ENCODE measurements around the gene DHRS11.

DHRS11 gene, protein sequence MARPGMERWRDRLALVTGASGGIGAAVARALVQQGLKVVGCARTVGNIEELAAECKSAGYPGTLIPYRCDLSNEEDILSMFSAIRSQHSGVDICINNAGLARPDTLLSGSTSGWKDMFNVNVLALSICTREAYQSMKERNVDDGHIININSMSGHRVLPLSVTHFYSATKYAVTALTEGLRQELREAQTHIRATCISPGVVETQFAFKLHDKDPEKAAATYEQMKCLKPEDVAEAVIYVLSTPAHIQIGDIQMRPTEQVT

DNA sequence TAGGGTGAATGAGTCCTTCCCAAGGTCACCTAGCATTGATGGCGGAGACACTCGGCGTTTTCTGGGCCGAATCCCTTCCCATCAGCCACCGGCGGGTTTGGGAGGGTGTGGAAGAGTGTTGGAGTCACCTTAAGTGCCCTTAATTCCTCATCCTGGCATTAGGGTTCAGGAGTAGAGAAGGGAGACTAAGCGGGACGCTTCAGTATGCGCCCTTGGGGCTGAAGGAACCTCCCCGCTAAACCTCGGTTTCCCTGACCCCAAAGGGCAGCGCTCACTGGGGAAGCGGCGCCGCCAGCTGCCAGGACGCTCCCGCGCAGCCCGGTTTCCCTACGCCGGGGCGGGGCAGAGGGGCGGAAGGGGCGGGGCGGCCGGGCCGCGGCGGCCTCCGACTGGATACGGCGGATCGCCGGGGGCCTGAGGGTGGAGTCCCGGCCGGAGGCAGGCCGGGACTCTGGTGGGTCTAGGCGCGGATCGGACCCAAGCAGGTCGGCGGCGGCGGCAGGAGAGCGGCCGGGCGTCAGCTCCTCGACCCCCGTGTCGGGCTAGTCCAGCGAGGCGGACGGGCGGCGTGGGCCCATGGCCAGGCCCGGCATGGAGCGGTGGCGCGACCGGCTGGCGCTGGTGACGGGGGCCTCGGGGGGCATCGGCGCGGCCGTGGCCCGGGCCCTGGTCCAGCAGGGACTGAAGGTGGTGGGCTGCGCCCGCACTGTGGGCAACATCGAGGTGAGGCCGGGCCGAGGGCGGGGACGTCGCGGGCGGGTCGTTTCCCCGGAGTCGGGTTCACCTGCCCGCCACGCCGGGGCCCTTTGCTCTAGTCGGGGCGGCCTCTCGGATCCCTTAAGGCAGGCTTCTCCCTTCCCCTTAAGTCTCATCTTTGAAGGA, at the start of gene DHRS11:
Gene DHRS11, plus strand, starts transcription at position 446 of the 882 bp plus-strand sequence. Its CDS starts 131 bp downstream, at position 577.
- peak; percentile 67 to 74 for DNase-seq (ENCODE audit: extremely low read depth in 1 of 2, low read depth in 1 of 2)

DNA sequence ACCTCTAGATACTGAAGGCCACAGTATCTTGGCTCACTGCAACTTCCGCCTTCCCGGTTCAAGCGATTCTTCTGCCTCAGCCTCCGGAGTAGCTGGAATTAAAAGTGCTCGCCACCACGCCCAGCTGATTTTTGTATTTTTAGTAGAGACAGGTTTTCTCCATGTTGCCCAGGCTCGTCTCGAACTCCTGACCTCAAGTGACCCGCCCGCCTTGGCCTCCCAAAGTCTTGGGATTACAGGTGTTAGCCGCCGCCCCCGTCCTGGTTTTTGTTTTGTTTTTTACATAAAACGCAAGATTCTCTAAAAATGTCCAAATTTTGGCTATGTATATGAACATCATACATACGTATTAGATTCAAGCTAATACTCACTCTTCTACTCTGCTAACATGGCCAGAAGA, 48.9 kb upstream of the DHRS11 start:
- DNase-seq (ENCODE audit: extremely low read depth in 1 of 2, low read depth in 1 of 2), result no peak

DNA sequence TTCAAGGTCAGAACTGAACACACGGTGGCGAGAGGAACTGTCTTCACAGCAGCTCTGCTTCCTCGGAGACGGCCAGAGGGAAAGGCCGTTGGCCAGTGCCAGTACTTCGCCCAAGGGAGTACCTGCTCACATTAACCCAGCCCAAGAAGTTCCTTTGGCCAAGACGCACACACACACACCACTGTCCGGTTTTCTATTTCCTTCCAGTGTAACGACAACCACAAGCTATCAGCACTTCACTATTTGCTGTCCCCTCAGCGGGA, 47.7 kb upstream of the DHRS11 start:
- DNase-seq (ENCODE audit: extremely low read depth in 1 of 2, low read depth in 1 of 2), result no peak

DNA sequence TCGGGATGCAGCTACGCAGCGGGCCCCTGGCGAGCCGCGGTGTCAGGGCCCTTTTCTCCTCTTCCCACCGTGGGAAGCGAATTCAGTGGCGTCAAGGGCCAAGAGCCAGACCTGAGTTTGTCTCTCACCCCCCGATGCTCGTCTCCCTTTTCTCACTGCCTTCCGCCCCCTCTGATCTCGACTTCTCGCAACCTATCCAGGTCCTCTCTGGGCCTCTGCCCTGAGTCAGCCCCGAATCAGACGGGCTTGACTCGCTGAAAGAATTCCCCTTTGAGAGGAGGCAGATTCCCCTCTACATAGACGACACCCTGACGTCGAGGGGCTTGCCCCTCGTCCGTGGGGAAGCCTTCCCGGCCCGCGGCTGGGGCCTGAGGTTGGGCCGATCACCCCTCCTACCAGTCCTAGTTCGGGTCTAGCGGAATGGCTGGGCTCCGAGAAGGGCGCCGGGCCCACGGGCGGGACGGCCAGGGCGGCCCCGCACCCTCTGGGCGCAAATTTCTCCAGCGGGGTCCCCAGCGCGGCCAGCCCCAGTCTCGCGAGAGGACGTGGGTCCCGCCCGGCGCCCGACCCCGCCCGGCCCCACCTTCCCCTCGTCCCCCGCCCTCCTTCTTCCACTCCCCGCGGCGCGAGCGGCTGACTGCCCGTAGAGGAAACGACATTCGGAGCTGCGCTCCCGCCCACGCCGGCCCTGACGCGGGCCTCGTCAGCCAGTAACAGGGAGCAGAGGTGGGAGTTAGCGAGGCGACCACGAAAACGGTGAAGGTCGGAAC, 47.2 kb upstream of the DHRS11 start, which contains the start of gene GGNBP2:
Gene GGNBP2, plus strand, starts transcription at position 613 of the 770 bp plus-strand sequence. CDS start 806 bp downstream, outside the sequence.
- DNase-seq (ENCODE audit: extremely low read depth in 1 of 2, low read depth in 1 of 2), result peak; percentile 83 to 86

DNA sequence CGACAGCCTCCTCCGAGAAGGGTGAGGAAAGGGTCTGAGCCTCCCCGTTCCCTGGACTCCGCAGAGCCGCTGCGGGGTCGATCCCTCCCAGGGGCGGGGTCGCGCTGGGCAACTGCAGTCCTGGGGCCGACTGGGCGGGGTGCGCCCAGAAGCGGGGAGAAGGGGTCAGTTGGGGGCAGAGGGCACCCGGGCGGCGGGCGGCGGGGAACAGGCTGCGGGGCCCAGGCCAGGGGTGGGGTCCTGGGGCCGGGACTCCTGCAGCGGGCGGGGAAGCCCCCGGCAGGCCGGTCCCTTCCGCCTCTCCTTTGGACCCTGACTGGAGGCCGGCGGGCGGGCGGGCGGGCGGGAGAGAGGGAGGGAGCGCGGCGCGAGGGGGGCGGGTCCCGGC, 46.6 kb upstream of the DHRS11 start:
- DNase-seq (ENCODE audit: extremely low read depth in 1 of 2, low read depth in 1 of 2), result peak in 1 of 2 donors; percentile 55

DNA sequence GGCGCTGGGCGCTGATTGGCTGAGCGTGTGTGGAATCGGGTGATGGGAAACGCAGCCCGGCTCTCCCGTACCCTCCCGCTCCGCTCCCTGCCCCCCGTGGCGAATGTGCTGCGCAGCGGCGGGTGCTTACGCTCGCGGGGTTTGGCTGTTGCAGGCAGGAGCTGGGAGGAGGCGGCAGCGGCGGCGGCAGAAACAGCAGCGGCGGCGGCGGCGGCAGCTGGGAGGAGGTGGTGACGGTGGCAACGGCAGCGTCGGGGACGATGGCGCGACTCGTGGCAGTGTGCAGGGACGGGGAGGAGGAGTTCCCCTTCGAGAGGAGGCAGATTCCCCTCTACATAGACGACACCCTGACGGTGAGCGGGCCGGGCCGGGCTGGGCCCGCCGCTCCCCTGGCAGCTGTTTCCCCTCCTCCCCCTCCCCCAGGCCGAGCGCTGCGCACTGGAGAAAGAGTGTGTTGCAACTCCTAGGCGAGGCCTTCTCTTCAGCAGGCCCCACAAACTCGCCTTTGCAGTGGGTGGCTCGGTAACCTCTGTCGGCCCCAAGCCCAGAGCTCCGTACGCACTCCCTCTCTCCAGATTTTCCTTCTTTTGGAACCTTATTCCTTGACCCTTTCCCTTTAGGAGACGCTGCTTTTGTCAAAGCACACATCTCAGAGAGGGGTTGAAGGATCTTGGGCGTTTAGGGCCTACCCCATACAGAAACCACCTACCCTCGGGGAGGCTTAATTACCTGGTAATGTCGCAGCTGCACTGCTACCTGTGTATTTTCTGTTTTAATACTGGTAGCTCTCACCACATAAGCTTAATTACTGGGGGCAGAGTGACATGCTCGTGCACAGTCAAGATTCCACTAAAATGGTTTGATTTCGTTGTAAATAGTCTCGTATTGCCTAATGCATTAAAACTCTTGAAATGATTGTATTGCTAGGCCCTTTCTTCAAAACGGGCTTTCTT, 45.9 kb upstream of the DHRS11 start:
- peak; percentile 91 to 94 for DNase-seq (ENCODE audit: extremely low read depth in 1 of 2, low read depth in 1 of 2)

DNA sequence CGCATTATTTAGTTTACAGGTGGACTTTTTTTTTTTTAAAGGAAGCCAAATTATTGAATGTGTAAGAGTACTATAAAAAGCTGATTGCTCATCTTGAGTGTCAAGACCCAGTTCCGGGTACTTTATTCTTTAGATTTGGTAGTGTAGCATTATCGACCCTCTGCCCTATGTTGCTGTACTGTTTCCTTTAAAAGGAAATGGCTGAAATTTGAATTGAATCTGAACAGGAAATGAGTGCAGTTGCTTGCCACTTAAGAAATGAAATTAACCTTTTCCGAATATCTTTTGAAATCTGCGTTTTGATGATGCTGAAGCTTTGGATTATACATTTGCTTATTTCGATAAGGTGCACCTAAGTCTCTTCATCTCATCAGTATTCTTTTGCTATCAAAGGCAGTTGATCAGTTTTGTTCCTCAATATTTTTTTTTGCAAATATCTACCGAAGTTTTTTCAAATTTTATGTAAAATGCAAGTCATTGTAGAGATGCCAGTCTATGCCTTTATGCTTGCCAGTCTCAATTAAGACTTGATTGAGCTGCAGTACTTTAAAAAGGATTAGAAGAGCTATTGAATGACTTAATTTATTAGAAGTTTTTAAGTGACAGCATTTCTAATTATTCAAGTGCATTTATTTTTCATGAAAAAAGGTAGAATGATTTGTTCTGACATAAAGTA, 45.1 kb upstream of the DHRS11 start:
- DNase-seq (ENCODE audit: extremely low read depth in 1 of 2, low read depth in 1 of 2), result no peak

DNA sequence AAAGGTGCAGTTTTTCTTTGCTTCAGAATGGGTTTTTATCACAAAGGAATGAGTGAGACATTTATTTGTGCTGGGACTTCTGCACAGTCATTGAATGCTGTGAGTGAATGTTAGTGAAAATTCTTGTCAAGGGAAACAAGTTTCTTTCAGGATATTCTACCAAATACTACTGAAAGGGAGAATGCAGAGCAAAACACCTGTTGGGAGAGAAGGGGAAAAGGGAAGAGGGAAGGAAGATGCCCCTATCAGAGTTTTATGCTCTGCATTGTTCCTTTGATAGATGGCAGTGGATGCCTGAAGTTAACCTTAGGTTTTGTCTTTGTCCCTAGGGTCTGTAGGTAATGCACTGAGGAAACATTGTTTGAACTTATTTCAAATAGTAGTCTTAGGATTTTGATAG, 43.9 kb upstream of the DHRS11 start:
- no peak for DNase-seq (ENCODE audit: extremely low read depth in 1 of 2, low read depth in 1 of 2)

DNA sequence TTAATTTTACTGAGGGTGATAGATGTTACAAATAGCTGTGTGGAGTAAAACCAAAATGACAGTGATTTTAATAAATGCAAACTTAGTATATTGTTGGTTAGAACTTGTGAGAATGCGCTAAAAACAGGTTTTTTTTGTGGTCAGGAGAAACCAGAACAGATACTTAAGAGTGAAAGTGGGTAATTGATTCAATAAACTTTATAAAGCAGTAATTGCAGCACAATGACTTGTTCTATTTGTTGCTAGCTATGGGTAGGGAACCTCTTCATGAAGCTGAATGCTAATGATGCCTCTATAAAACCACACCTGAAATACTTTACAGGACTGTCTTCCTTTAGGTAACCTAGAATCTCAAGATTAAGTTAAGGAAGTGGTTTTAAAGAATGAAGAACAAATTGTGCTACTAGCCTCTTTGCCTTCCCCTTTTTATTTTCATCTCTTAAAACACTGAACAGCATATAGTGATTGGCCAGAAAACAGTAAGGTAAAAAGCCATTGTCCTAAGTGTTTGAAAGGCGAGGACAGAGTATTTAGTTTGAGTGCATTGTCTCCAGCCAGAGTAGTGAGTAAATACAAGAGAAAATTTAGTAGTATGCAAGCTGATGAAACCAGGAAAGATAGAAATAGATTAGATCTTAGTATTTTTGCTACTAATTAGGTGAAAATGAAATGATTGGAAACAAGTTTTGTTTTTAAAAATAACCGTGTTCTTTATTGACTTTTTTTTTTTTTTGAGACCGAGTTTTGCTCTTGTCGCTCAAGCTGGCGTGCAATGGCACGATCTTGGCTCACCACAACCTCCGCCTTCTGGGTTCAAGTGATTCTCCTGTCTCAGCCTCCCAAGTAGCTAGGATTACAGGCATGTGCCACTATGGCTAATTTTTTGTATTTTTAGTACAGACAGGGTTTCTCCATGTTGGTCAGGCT, 40.9 kb upstream of the DHRS11 start:
- DNase-seq (ENCODE audit: extremely low read depth in 1 of 2, low read depth in 1 of 2), result no peak

DNA sequence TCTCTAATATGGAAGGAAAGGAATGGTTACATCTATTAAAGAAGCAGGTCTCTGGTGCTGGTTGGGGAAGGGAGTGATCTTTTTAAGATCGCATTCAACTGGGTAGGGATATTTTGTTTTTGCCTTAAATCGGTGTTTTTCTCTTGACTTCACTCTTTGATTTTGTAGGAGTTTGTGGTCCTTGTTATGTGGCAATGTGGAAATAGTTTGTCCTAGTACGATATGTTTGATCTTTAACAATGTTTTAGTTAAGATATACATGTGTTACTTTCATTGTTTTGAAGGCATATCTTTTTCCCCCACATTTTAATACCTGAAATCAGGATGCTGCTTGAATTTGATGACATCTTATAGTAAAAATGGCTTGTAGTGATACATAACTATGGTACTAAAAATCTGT, 38.2 kb upstream of the DHRS11 start:
- no peak for DNase-seq (ENCODE audit: extremely low read depth in 1 of 2, low read depth in 1 of 2)

DNA sequence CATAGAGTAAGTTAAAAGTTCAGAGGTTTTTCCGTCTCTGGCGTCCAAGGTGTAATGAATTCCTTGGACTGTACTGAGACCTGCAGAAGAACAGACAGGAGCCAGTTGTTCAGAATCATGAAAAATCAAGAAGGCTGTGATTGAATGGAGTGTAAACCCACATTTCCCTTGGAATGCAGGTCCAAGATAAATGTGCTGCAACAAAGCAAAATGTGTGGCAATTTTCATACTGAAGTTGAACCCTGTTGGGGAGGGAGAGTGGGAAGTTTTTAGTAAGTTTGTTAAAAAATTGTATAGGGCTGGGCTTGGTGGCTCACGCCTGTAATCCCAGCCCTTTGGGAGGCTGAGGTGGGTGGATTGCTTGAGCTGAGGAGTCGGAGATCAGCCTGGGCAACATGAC, 25.6 kb upstream of the DHRS11 start:
- no peak for DNase-seq (ENCODE audit: extremely low read depth in 1 of 2, low read depth in 1 of 2)

DNA sequence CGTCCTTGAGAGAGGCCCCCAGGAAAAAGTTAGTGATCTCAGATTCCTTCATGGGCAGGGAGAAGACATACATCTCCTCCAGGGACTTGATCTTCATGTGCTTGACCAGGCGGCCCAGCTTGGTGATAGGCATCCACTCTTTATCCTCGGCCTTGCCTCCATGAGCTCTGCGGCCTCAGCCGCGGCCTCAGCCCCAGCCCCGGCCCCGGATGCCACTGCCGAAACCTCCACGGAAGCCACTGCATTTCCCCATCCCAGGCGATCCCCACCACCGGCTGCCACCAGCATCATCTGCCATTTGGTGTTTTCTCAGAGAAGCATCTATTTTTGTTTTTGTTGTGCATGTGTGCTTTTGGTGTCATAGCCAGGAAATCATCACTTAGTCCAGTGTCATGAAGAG, 16.7 kb upstream of the DHRS11 start:
- DNase-seq (ENCODE audit: extremely low read depth in 1 of 2, low read depth in 1 of 2), result no peak

DNA sequence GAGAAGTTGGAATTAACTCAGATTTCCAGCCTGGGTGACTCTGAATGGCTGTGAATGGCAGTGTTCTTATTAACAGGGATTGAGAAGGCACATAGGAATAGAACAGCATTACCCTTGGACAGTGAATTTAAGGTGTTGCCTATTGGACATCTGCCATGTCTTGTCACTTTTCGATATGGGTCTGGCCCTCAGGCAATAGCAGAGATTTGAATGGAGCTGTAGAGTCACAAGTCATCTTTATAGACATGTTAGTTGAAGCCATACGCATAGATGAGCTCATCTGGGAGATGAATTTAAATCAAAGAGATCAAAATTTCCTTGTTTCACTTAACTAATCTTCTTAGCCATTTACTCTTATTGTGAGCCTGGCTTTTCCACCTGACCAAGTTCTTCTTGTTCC, 14.9 kb upstream of the DHRS11 start:
- DNase-seq (ENCODE audit: extremely low read depth in 1 of 2, low read depth in 1 of 2), result no peak

DNA sequence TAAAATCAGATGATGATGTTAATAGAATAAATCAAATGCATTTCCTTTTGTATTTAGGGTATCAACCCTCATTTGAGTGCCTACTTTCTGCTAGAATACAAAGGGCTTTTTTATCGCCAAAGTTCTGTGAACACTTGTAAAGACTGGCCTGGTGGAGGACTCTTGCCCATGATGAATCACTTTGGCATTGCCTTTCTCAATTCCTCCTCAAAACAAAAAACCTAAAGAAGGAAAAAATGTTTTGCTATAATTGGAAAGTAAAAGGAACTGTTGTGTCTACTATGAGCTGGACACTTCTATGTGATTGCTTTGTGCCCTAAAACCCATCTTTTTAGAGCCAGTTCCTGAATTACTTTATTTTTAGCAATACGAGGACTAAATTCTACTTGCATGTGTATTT, 13.0 kb upstream of the DHRS11 start:
- no peak for DNase-seq (ENCODE audit: extremely low read depth in 1 of 2, low read depth in 1 of 2)

DNA sequence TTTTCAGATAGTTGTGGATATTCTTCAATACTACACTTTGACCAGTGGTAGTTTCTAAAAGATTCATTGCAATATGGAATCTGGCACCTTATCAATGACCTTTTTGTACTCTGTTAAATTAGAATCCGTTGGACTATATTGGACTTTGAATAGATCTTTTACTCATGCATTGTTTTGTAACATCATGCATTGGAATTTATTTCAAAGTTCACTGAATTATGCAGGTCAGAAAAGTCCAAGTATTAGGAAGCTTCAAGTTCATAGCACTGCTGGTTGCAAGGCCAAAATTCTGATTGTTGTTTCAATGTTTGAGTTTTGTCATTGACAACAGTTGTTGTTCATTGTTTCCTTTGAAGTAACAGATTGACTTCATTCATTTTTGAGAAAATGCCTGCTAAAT, 7.9 kb upstream of the DHRS11 start:
- no peak for DNase-seq (ENCODE audit: extremely low read depth in 1 of 2, low read depth in 1 of 2)

DNA sequence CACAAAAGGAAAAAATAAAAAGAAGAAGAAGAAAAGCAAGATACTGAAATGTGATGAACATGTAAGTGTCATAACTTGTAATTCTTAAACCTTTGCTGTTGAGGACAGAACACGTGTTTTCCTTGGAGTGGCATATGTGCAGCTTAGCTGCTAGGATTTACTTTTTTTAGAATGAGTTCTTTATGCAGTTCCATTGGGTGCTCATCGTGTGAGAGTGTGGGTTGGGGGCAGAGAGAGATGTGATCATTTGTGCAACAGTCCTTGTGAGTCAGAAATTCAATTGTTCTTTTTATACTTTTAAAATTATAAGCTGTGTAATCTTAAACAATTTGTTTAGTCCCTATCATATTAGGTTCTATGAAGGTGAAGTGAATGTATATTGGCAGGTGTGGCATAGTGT, 5.5 kb upstream of the DHRS11 start:
- DNase-seq (ENCODE audit: extremely low read depth in 1 of 2, low read depth in 1 of 2), result no peak

DNA sequence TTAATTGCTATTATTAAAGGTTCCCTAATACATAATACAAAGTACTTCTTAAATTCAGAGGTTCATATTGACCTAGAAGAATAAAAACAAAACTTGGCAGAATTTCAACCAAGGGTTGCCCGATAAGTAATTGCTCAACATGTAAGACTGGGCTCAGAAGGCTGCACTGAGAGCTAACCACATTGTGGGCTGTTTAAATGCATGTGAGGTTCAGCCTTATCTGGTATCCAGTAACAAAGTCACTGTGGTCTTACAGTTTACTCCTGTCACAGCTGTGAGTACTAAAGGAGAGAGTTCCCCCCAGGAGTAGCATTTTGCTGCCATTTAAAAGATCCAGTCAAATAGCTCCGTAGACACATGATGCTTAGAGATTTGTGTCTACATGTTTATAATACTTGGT, 1.6 kb upstream of the DHRS11 start:
- DNase-seq (ENCODE audit: extremely low read depth in 1 of 2, low read depth in 1 of 2), result no peak

DNA sequence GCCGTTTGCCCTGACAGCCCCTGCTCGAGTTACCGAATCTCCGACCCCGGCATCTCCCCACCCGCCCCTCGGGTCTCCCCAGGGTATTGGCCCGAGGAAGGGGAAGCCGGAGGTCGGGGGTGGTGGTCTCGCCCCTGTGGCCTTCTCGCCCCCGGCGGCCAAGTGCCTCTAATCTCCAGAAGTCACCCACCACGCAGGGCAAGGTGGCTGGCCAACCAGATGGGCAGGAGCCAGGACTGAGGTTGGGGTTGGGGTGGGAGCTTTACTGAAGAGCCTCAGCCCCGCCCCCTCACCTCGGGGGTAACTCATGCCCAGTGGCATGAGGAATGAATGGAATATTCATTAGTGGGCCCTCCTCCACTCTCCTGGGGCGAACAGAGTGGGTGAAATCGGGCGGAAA, 637 bp downstream of the DHRS11 start:
- no peak for DNase-seq (ENCODE audit: extremely low read depth in 1 of 2, low read depth in 1 of 2)

DNA sequence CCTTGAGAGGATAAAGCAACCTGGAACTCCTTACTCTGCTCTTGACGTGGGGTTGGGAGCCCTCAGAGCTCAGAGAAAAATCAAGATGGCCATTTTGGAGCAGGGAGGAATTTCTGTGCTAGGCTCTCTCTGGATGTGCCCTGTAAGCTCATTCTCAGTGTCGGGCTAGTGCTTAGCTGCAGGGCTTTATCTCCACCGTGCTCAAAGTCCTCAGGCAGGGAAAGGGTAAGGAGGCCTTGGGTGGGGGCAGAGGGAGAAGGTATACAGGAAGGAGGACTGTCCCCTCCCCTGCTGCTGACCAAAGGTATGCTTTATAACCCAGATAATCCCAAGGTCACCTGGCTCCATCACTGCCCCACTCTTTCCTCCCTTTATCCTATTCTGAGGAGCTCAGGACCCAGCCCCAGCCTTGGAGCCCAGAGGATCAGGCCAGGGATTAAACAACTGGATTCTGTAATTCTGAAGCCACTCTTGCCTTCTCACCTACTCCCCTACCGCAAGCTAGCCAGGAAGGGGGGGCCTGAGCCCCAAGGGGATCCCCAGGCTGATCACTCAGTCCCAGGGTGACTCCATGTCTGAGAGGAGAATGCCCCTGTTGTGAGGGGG, 1.1 kb downstream of the DHRS11 start:
- DNase-seq (ENCODE audit: extremely low read depth in 1 of 2, low read depth in 1 of 2), result no peak
